BE2C (cell line): ENCODE measurements around the gene SH3GL1.

Experiments used
- DNase-seq: peaks from one replicate; pipeline ENCODE4 v3.0.0-alpha.2; 2020
- H3K27me3 ChIP-seq: fragments of 250-450 bp; sonication (Bioruptor Pico); 2 replicates; pipeline ENCODE4 v1.5.1; 2020; ENCODE audit warnings: mild to moderate bottlenecking
- H3K36me3 ChIP-seq: fragments of 250-450 bp; sonication (Bioruptor Pico); 2 replicates; pipeline ENCODE4 v1.5.1; 2020; ENCODE audit warnings: mild to moderate bottlenecking
- H3K4me1 ChIP-seq: fragments of 250-450 bp; sonication (Bioruptor Pico); 2 replicates; pipeline ENCODE4 v1.5.1; 2020
- H3K4me3 ChIP-seq: 2 replicates; pipeline ENCODE4 v1.5.1; 2011; ENCODE audit warnings: low read depth, low read length
- H3K9me3 ChIP-seq: fragments of 250-450 bp; sonication (Bioruptor Pico); 2 replicates; pipeline ENCODE4 v1.5.1; 2020
- TF ChIP-seq, protein P1 (sequence below): IDR thresholded peaks from 2 replicates; pipeline ENCODE4 v1.5.1; 2012; ENCODE audit warnings: mild to moderate bottlenecking, low read depth, low read length

Gene SH3GL1

DNA sequence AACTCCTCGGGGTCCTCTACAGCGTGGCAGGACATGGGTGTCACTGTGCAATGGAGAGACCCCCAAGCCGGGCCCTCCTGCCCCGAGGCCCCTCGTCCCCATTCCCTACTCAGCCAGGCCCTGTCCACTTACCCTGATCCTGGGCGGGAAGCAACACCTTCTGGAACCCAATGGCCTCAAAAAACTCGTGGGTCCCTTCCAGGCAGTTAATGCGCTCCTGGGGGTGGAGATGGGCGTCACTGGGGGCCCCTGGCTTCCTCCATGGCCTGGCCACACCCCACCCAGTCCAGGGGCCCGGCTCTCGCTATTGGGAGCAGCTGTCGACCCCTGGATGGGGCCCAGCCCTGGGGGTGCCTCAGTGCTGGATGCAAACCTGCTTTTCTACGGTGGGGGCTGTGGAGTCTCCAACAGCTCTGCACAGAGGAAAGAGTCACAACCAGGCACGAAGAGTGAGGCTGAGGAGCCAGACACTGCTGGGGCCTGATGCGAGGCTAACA is 46.4 kb upstream of the SH3GL1 start:
- TF ChIP-seq, protein P1, sequence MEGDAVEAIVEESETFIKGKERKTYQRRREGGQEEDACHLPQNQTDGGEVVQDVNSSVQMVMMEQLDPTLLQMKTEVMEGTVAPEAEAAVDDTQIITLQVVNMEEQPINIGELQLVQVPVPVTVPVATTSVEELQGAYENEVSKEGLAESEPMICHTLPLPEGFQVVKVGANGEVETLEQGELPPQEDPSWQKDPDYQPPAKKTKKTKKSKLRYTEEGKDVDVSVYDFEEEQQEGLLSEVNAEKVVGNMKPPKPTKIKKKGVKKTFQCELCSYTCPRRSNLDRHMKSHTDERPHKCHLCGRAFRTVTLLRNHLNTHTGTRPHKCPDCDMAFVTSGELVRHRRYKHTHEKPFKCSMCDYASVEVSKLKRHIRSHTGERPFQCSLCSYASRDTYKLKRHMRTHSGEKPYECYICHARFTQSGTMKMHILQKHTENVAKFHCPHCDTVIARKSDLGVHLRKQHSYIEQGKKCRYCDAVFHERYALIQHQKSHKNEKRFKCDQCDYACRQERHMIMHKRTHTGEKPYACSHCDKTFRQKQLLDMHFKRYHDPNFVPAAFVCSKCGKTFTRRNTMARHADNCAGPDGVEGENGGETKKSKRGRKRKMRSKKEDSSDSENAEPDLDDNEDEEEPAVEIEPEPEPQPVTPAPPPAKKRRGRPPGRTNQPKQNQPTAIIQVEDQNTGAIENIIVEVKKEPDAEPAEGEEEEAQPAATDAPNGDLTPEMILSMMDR = no peak

DNA sequence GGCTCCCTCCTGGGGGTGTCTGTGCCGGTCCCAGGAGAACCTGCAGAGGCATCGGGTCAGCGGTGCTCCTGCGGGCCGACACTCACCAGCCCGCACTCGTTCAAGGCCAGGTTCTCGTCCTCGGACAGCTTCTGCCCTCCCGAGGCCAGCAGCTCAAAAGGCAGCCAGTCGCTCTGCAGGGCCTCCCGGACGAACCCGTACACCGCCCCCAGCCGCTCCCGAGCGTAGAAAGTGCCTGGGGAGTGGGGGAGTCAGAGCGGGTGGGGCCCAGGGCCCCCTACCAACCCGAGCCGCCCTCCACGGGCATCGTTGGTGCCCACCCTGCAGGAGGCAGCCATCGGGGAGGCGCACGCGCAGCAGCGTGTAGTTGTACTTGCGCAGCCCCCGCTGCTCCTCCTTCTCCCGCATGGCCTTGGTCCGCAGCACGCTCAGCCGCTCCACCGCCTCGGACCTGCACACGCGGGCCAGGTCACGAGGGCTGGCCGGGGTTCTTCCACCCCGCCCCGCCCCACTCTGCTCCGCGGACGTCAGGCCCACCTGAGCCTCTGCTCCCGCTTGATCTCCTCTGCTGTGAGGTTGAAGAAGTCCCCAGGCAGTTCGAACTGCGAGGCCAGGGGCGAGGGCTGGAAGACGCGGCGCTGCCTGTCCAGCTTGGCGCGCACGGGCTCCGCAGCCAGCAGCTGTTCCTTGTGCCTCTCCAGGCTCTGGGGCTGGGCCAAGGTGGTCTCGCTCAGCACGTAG is 45.8 kb upstream of the SH3GL1 start:
- no peaks in the 10 kb centered on the region for H3K9me3 ChIP-seq
- peaks cover 67% of the 10 kb centered on the region for H3K36me3 ChIP-seq
- no peak overlapping the region for H3K4me3 ChIP-seq
- no peak for DNase-seq
- no peaks in the 10 kb centered on the region for H3K4me1 ChIP-seq
- TF ChIP-seq, protein P1 = no peak
- no peaks in the 10 kb centered on the region for H3K27me3 ChIP-seq

More for the DNA sequence above, 46.4 kb upstream of the SH3GL1 start:
- Histone ChIP-seq H3K27me3 (no peaks in the 10 kb centered on the region), H3K36me3 (peaks cover 66% of the 10 kb centered on the region), H3K4me1 (no peaks in the 10 kb centered on the region), H3K9me3 (no peaks in the 10 kb centered on the region), H3K4me3 (no peak overlapping the region)
- no peak for DNase-seq

DNA sequence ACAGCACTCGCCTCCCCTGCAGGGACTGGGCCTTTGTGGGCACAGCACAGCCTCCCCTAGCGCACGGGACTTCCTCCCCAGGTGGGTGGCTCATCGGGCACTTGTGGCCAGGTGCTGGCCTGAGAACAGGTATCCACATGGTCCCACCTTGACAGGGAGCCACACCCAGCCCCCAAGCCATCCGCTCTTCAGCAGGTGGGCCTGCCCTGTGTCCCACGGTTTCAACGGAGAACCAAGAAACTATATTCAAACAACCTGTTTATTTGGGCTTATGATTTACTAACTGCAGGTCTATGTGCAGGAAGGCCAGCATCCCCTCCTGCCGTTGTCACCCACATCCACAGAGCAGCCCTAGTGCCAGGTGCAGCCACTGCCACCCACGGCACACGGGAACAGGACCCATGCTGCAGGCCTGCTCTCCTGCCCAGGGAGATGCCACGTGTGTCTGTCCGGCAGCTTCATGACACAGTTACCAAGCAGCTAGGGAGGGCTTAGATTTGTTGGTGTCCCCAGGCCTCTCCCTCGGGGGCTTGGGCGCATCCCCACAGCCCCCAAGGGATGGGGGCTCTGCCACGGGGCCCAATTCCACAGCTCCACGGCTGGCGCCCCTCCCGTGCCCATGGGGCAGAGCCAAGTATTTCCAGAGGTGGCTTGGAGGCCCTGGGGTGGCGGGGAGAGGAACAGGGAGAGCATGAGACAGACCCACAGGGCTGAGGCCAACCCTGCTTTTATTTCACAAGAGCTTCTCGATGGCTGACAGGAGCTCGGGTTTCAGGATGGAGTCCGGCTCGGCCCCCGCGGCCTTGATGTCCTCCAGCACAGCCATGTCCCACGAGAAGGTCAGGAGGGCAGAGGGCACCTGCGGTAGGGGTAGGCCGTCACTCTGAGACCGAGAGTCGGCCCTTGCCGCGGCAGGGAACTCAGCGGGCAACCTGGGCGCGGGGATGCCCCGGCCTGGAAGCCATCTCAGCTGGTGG is 44.7 kb upstream of the SH3GL1 start:
- no peak for DNase-seq
- Histone ChIP-seq H3K4me1 (no peaks in the 10 kb centered on the region), H3K36me3 (peaks cover 75% of the 10 kb centered on the region), H3K27me3 (no peaks in the 10 kb centered on the region), H3K9me3 (no peaks in the 10 kb centered on the region), H3K4me3 (no peak overlapping the region)
- TF ChIP-seq, protein P1 = no peak

DNA sequence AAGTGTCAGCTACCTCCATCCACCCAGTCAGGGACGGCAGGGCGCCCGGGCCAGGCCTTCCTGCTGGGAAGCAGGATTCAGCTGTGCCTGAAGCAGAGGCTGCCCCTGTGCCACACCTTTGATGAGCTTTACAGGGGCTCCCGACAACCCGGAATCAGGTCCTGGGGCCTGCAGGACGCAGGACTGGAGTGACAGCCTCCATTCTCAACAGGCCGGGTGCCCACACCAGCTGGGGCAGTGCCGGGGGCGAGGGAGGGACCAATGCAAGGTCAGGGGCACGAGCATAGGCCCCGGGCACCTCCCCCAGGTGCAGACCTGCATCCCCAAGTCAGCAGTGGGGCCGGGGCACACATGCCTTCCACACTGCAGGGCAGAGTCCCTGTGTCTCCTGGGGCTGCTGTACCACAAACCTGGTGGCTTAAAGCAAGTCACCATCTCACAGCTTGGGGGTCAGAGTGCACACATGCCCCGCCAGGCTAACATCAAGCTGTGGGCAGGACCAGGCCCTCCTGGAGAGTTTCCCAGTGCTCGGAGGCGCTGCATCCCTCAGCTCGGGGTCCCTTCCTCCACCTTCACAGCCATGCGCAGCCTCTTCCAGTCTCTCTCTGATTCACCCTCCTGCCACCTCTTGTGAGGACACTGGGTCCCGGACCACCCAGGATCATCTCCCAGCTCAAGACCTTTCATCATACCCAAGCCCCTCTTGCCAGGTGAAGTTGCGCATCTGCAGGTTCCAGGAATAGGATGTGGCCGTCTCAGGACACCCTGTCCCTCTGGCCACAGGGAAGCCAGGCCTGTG is 43.8 kb upstream of the SH3GL1 start:
- TF ChIP-seq, protein P1 = no peak
- H3K27me3 ChIP-seq = no peaks in the 10 kb centered on the region
- no peak for DNase-seq
- no peaks in the 10 kb centered on the region for H3K9me3 ChIP-seq
- no peak overlapping the region for H3K4me3 ChIP-seq
- no peaks in the 10 kb centered on the region for H3K4me1 ChIP-seq
- H3K36me3 ChIP-seq = peaks cover 80% of the 10 kb centered on the region

DNA sequence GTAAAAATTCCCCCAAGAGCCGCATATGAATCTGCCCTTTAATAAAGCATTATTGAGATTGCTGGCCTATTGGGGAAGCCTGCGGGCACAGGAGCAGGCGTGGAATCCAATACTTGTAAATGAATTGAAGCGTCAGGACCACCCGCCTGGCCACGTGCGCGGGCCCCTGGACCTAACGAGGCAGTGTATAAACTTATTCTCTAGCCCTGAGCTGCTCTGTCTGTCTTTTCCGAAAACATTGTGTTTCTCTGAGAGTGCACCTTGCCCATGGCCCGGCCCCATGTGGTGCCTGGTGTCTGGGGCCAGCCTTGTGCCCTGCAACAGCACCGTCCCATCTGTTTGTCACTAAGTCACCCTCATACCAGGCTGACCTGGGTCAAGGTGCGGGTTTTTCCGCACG is 42.8 kb upstream of the SH3GL1 start:
- no peak for DNase-seq
- no peaks in the 10 kb centered on the region for H3K9me3 ChIP-seq
- TF ChIP-seq, protein P1 = no peak
- peaks cover 78% of the 10 kb centered on the region for H3K36me3 ChIP-seq
- H3K4me1 ChIP-seq = no peaks in the 10 kb centered on the region
- H3K4me3 ChIP-seq = no peak overlapping the region
- H3K27me3 ChIP-seq = no peaks in the 10 kb centered on the region
